ENCODE data around the gene HMX2. TPM values are rescaled to one million over a fixed set of nuclear protein-coding genes. Genes with fewer than 3 reads are reported as not detected.

Gene HMX2
- total RNA-seq, 1 donor from 2014 or later = not detected

DNA sequence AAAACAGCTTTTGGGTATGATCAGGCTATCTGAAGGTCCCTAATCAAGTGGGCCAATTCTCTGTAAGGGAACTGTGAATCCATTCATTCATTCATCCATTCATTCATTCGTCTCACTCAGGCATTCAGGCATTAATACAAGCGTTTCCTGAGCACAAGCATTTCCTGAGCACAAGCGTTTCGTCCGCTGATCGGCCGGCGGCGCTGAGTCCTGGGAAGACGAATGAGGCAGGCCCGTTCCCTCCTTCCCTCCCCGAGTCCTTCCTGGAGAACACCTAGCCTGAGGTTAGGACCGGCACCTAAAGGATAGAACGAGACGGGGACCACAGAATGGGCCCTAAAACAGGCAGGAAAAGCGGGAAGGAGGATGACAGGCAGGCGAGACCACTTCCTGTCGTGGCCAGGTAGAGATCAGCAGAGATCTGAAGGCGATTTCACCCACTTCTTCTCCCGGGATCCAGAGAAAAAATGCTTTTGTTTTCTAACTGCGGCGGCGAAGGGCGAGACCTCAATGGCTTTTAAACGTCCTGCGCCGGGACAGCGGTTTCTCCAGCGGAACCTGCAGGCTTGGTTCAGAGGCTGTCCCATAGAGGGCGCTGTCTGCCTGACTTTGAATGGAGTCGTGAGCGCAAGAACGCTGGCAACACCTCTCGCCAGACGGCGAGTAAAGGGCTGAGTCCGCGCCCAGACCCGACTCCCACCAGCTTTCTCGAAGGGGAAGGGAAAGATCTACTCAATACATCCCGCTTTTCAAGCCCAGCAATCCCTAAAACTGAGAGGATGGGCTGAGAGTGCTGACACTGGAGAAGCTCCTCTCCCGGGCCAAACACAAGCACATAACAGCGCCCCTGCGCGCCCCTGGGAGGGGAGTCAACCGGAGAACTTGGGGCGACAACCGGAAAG lies 15.1 kb upstream of the HMX2 start:
- H3K4me3 ChIP-seq = peak overlapping the region; percentile 11 to 22
- H3K27me3 ChIP-seq = peaks cover 45% of the 10 kb centered on the region
- intact Hi-C loops (cut with DNase I) = loop anchor here (1.0 kb wide), 1 partner anchor 426 kb away; no protein-coding TSS in a partner anchor

GRCh38 chr10:123133541-123134342 lies 14.2 kb upstream of the HMX2 start:
- peaks cover 46% of the 10 kb centered on the region for H3K27me3 ChIP-seq
- intact Hi-C loops (cut with DNase I) = loop anchor here (1.0 kb wide), 1 partner anchor 426 kb away; no protein-coding TSS in a partner anchor
- no peak overlapping the region for H3K27ac ChIP-seq
- peak overlapping the region in 1 of 2 donors; percentile 7 for H3K4me3 ChIP-seq
- TF ChIP-seq, protein P1, sequence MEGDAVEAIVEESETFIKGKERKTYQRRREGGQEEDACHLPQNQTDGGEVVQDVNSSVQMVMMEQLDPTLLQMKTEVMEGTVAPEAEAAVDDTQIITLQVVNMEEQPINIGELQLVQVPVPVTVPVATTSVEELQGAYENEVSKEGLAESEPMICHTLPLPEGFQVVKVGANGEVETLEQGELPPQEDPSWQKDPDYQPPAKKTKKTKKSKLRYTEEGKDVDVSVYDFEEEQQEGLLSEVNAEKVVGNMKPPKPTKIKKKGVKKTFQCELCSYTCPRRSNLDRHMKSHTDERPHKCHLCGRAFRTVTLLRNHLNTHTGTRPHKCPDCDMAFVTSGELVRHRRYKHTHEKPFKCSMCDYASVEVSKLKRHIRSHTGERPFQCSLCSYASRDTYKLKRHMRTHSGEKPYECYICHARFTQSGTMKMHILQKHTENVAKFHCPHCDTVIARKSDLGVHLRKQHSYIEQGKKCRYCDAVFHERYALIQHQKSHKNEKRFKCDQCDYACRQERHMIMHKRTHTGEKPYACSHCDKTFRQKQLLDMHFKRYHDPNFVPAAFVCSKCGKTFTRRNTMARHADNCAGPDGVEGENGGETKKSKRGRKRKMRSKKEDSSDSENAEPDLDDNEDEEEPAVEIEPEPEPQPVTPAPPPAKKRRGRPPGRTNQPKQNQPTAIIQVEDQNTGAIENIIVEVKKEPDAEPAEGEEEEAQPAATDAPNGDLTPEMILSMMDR (IDR thresholded peaks at IDR 0.05) = no peak
- H3K36me3 ChIP-seq = no peaks in the 10 kb centered on the region
- no peaks in the 10 kb centered on the region for H3K9me3 ChIP-seq
- DNase-seq (ENCODE audit: low spot score in 2 of 2) = no peak
- H3K4me1 ChIP-seq = peaks cover 15 to 36% of the 10 kb centered on the region in 2 donors

More for the DNA sequence above, 15.1 kb upstream of the HMX2 start:
- DNase-seq (ENCODE audit: low spot score in 2 of 2) = peak in 1 of 2 donors; percentile 85
- TF ChIP-seq, protein P1 (IDR thresholded peaks at IDR 0.05) = peak; percentile 66 to 91 (median 90)
- Histone ChIP-seq H3K27ac (no peak overlapping the region), H3K4me1 (peaks cover 15 to 36% of the 10 kb centered on the region in 2 donors), H3K9me3 (no peaks in the 10 kb centered on the region), H3K36me3 (no peaks in the 10 kb centered on the region)

GRCh38 chr10:123134343-123134914 lies 13.5 kb upstream of the HMX2 start:
- Histone ChIP-seq H3K9me3 (no peaks in the 10 kb centered on the region), H3K36me3 (no peaks in the 10 kb centered on the region), H3K4me1 (peaks cover 15 to 36% of the 10 kb centered on the region in 2 donors), H3K27ac (no peak overlapping the region), H3K27me3 (peaks cover 52% of the 10 kb centered on the region), H3K4me3 (peak overlapping the region; percentile 7 to 40)
- no peak for DNase-seq (ENCODE audit: low spot score in 2 of 2)
- intact Hi-C loops (cut with DNase I) = no loop called here
- TF ChIP-seq, protein P1 (IDR thresholded peaks at IDR 0.05) = no peak

GRCh38 chr10:123134915-123135414 lies 13.0 kb upstream of the HMX2 start:
- Histone ChIP-seq H3K27me3 (peaks cover 57% of the 10 kb centered on the region), H3K27ac (no peak overlapping the region), H3K9me3 (no peaks in the 10 kb centered on the region), H3K36me3 (no peaks in the 10 kb centered on the region), H3K4me1 (peaks cover 15 to 36% of the 10 kb centered on the region in 2 donors), H3K4me3 (peak overlapping the region; percentile 40 to 54)
- TF ChIP-seq, protein P1 (IDR thresholded peaks at IDR 0.05) = no peak
- no peak for DNase-seq (ENCODE audit: low spot score in 2 of 2)
- intact Hi-C loops (cut with DNase I) = no loop called here
